SKM-1 treated with dmso at 0.1 percent for 144 hours (cell line): ENCODE data around the gene PIGN.

Experiments
- DNase-seq: peaks from one replicate; lab custom pipeline; 2025; ENCODE audit not compliant: unreplicated experiment; lab: John Stamatoyannopoulos, UW

Gene PIGN

GRCh38 chr18:62017618-62018017 is 169.2 kb downstream of the PIGN start:
- no peak for DNase-seq

- DNase-seq, result no peak
Measured at GRCh38 chr18:62011416-62011815, 175.4 kb downstream of the PIGN start.

GRCh38 chr18:62009521-62009920 is 177.3 kb downstream of the PIGN start:
- no peak for DNase-seq

- no peak for DNase-seq
Measured at GRCh38 chr18:62001396-62001795, 185.5 kb downstream of the PIGN start.

- DNase-seq, result no peak
Measured at GRCh38 chr18:61998957-61999356, 187.9 kb downstream of the PIGN start.

- DNase-seq, result no peak
Measured at GRCh38 chr18:61998335-61998734, 188.5 kb downstream of the PIGN start.

- DNase-seq, result no peak
Measured at GRCh38 chr18:61995618-61996017, 191.2 kb downstream of the PIGN start.

GRCh38 chr18:61993831-61994230 is 193.0 kb downstream of the PIGN start:
- DNase-seq, result no peak

GRCh38 chr18:61992923-61993322 is 193.9 kb downstream of the PIGN start:
- DNase-seq, result peak; percentile 53

GRCh38 chr18:61992285-61992684 is 194.6 kb downstream of the PIGN start:
- DNase-seq, result no peak

GRCh38 chr18:61991836-61992235 is 195.0 kb downstream of the PIGN start:
- DNase-seq, result no peak

GRCh38 chr18:61991201-61991600 is 195.7 kb downstream of the PIGN start:
- DNase-seq, result no peak
